Stimulated activated memory B cell treated with anti-CD40 and anti-IgM and Interleukin-4, amounts not matched to agents 10 μg/mL and 1 μg/mL and 100 μg/mL, for 72 hours (primary cell): Measurements from ENCODE around the gene WDTC1.

Source experiments
- ATAC-seq: fragments of 150-1000 bp; cut with Tn5 transposase; 2 replicates; pipeline ENCODE4 v1.10.0; 2021
- H3K27ac Mint-ChIP-seq: one replicate; pipeline ENCODE4 v1.8.0; 2022; ENCODE audit warnings: mild to moderate bottlenecking, mixed read lengths
- H3K27me3 Mint-ChIP-seq: one replicate; pipeline ENCODE4 v1.8.0; 2022; ENCODE audit warnings: mixed read lengths
- H3K36me3 Mint-ChIP-seq: one replicate; pipeline ENCODE4 v1.8.0; 2022; ENCODE audit warnings: mixed read lengths
- H3K4me1 Mint-ChIP-seq: one replicate; pipeline ENCODE4 v1.8.0; 2022; ENCODE audit warnings: mixed read lengths
- H3K4me3 Mint-ChIP-seq: one replicate; pipeline ENCODE4 v1.8.0; 2022; ENCODE audit warnings: mild to moderate bottlenecking, moderate library complexity, mixed read lengths
- H3K9me3 Mint-ChIP-seq: one replicate; pipeline ENCODE4 v1.8.0; 2022; ENCODE audit warnings: mixed read lengths

The WDTC1 gene

DNA sequence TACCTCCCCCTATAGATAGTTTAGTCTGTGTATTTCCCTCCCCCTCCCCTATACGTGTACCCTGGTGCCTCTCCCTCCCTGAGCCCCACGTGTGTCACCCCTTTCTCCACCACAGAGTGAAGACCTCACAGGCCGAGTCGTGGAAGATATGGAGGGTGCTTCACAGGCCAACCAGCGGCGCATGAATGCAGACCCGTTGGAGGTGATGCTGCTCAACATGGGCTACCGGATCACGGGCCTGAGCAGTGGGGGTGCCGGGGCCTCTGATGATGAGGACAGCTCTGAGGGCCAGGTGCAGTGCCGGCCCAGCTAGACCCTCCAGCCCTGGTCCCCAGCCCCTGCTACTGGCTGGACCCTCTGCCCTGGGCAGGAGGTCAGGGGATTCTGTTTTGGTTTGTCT lies 71.6 kb downstream of the WDTC1 start:
- no peak for ATAC-seq
- Mint-ChIP-seq H3K4me1 (no peaks in the 10 kb centered on the region), H3K27ac (no peak overlapping the region), H3K4me3 (no peak overlapping the region), H3K27me3 (no peaks in the 10 kb centered on the region), H3K36me3 (peaks cover 39% of the 10 kb centered on the region), H3K9me3 (no peaks in the 10 kb centered on the region)

DNA sequence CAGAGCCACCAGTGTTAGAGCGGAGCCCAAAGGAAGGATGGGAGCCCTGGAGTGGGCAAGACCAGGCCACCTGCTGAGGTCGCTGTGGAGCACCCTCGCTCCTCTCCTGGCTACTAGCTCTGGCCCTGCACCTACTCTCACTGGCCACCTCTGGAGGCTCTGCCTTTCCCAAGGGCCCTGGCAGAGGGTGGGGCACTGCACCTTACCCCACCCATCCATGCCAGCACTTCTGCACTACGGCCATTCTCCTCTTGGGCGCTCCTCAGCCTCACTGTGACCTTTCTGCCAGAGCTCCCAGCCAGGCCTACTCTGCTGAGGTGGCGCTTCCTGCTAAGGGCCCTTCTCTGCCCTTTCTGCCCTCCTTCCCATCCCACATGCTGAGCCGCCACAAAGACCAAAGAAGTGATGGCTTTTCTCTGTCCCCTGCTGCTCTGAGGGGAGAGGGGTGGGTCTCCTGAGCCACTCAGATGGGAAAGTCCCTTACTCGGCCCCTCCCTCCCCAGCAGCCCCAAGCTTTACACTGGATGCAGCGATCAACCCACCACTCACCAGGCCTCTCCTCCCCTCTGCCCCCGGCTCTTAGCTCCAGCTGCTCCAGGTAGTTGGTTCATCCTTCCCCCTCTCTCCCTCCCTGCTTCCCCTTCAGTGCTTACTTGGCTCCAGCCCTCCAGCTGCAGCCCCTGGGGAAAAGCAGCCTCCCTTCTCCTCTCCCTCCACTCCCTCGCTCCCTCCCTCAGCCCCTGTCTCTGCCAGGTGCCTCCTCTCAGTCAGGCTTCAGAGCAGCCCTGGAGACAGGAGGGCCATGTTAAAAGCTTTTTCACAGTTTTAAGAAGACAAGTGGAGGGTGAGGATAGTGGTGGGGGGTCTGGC lies 72.7 kb downstream of the WDTC1 start:
- no peak overlapping the region for H3K4me3 Mint-ChIP-seq
- H3K36me3 Mint-ChIP-seq: peaks cover 31% of the 10 kb centered on the region
- H3K4me1 Mint-ChIP-seq: no peaks in the 10 kb centered on the region
- H3K27me3 Mint-ChIP-seq: no peaks in the 10 kb centered on the region
- peak; percentile 27 for ATAC-seq
- H3K27ac Mint-ChIP-seq: no peak overlapping the region
- no peaks in the 10 kb centered on the region for H3K9me3 Mint-ChIP-seq

DNA sequence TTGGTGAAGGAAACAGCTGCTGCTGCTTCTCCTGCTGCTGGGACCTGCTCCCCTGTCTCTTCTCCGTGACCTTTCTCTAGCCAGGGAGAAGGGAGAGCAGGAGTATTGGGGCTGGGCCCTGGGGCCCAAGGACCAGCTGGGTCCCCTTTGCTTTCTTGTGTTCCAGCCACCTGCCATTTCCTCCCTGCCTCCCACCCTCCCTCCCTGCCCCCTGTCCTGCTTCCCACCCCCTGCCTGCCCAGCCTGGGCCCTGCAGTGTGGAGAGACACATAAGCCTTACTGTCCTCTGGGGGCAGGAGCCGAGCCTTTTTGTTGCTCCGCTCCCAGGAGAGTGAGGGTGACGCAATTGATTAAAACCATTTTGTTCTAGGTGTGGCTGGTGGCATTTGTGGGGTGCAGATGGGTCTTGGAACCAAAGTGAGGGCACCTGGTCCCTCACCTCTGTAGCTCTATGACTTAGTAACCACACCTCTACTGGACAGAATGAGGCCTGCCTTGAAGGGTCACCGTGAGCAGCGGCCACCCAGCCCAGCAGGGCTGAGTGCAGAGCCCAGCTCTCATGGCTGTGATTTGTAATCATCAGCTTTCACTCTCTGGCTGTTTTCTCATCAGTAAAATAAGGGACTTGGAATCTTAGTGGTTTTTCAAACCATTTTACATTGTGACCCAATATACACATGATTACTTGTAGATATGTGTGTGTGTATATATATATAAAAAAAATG lies 73.6 kb downstream of the WDTC1 start:
- H3K9me3 Mint-ChIP-seq: no peaks in the 10 kb centered on the region
- no peak overlapping the region for H3K4me3 Mint-ChIP-seq
- ATAC-seq: no peak
- H3K36me3 Mint-ChIP-seq: peaks cover 27% of the 10 kb centered on the region
- no peaks in the 10 kb centered on the region for H3K27me3 Mint-ChIP-seq
- no peaks in the 10 kb centered on the region for H3K4me1 Mint-ChIP-seq
- H3K27ac Mint-ChIP-seq: no peak overlapping the region

DNA sequence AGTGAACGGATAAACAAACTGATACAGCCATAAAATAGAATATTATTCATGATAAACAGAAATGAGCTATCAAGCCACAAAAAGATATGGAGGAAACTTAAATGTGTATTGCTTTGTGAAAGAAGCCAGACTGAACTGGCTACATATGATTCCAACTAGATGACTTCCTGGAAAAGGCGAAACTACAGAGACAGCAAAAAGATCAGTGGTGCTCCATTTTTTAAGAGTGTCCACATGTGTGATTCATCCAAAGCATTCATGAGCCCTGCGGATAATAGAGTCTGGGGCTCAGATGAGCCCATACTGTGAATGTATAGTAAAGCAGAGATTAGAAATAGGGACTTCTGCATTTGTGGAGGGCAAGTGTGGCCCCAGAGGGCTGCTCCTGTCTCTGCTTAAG lies 79.7 kb downstream of the WDTC1 start:
- ATAC-seq: no peak
- H3K36me3 Mint-ChIP-seq: peaks cover 6% of the 10 kb centered on the region
- no peaks in the 10 kb centered on the region for H3K27me3 Mint-ChIP-seq
- H3K4me1 Mint-ChIP-seq: no peaks in the 10 kb centered on the region
- no peak overlapping the region for H3K27ac Mint-ChIP-seq
- H3K4me3 Mint-ChIP-seq: no peak overlapping the region
- no peaks in the 10 kb centered on the region for H3K9me3 Mint-ChIP-seq

DNA sequence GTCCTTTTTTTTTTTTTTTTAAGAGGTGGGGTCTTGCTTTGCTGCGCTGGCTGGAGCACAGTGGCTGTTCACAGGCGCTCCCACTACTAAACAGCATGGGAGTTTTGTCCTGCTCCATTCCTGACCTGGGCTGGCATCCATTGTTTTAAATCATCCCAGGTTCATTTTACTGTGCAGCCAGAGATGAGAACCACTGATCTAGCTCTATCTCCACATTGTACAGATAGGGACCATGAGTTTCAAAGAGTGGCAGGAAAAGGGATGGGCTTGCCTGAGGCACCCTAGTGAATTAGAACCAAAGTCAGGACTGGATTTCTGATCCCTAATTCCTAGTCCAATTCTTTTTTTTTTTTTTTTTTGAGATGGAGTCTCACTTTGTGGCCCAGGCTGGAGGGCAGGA lies 80.3 kb downstream of the WDTC1 start:
- Mint-ChIP-seq H3K36me3 (peaks cover 6% of the 10 kb centered on the region), H3K9me3 (no peaks in the 10 kb centered on the region), H3K4me3 (no peak overlapping the region), H3K27ac (no peak overlapping the region), H3K4me1 (no peaks in the 10 kb centered on the region), H3K27me3 (no peaks in the 10 kb centered on the region)
- no peak for ATAC-seq

DNA sequence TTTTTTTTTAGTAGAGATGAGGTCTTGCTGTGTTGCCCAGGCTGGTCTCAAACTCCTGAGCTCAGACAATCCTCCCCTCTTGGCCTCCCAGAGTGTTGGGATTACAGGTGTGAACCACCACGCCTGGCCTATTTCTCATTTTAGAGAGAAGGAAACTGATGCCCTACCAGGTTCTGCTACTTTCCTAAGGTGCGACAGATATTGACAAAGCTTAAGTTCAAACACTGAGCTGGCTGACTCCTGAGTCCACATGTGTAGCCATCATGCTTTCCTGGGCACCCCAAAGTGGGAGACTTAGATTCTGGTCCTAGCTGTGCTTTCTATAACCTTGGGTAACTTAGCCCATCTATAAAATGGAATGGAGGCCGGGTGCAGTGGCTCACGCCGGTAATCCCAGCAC lies 82.4 kb downstream of the WDTC1 start:
- peaks cover 10% of the 10 kb centered on the region for H3K4me1 Mint-ChIP-seq
- H3K27ac Mint-ChIP-seq: no peak overlapping the region

DNA sequence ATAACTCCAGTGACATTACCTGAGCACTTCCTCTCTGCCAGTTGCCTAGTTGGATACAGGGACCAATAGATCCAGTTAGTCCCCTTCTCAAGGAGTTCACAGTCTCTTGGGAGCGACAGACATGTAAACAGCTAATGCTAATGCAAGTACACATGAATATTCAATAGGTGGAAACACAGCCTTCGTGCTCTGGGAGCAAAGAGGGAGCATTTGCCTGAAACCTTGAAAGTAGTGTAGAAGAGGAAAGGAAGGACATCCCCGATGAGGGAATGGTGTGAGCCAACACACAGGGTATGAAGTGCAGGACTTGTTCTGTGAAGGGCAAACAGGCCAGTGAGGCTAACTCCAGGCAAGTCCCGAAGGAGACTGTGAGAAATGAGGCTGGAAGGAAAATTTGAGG lies 83.7 kb downstream of the WDTC1 start:
- Mint-ChIP-seq H3K4me3 (no peak overlapping the region), H3K4me1 (peaks cover 19% of the 10 kb centered on the region), H3K9me3 (no peaks in the 10 kb centered on the region), H3K27ac (no peak overlapping the region), H3K36me3 (no peaks in the 10 kb centered on the region), H3K27me3 (no peaks in the 10 kb centered on the region)
- ATAC-seq: no peak

More for the DNA sequence above, 82.4 kb downstream of the WDTC1 start:
- no peak overlapping the region for H3K4me3 Mint-ChIP-seq
- H3K27me3 Mint-ChIP-seq: no peaks in the 10 kb centered on the region
- H3K36me3 Mint-ChIP-seq: no peaks in the 10 kb centered on the region
- ATAC-seq: no peak
- H3K9me3 Mint-ChIP-seq: no peaks in the 10 kb centered on the region

DNA sequence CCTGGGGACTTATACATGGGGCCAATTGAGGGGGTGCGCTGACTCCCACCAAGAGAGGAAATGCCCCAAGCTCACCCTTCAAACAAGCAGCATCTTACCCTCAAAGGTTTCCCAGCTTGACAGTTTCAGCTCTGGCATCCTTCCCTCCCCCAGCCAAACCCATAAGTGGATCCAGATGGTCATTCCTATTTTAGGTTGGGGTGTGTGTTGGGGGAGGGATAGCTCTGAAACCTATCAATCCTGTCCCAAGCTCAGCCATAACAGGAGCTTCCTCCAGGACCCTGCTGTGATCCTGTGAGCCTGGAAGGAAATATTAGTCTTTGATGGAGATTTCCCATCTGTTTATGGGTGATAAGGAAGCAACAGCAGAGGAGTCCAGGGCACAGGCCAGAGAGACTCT lies 84.2 kb downstream of the WDTC1 start:
- Mint-ChIP-seq H3K4me3 (no peak overlapping the region), H3K9me3 (no peaks in the 10 kb centered on the region), H3K36me3 (no peaks in the 10 kb centered on the region), H3K4me1 (peaks cover 24% of the 10 kb centered on the region), H3K27ac (no peak overlapping the region), H3K27me3 (no peaks in the 10 kb centered on the region)
- no peak for ATAC-seq

DNA sequence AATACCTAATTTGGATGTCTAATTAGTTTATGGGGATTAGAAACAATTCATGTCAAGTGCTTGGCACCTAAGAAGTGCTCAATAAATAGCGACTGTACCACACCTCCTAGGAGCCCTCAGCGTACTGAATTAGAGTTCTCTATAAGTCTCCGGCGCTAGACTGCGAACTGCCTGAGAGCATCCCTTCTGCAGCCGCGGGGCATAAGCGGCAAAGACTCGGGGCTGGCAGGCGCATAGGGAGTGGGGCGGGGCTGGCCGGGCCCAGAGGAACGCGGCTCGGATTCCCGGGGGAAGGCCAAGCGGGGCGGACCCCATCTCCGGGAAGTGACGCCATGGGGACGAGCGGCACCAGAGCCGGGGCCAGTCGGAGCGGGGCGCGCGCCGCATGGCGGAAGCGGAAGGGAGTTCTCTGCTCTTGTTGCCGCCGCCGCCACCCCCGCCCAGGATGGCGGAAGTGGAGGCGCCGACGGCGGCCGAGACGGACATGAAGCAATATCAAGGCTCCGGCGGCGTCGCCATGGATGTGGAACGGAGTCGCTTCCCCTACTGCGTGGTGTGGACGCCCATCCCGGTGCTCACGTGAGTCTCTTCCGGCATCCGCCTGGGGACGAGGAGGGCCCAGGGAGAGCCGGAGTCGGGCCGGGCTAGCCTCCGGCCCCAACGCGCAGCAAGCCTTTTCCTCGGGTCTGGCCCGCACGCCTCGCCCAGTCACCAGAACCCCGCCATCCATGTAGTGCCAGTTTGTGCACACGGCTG lies 87.6 kb downstream of the WDTC1 start, which contains the start of gene TMEM222:
Gene TMEM222 (plus strand): TSS at position 351 of the 756 bp plus-strand sequence. CDS start 35 bp downstream, at position 386.
- ATAC-seq: peak; percentile 99
- Mint-ChIP-seq H3K27me3 (no peaks in the 10 kb centered on the region), H3K9me3 (no peaks in the 10 kb centered on the region), H3K36me3 (peaks cover 7% of the 10 kb centered on the region), H3K4me3 (peak within 1 kb of the TSS; percentile 98), H3K27ac (peak within 1 kb of the TSS; percentile 98), H3K4me1 (peaks cover 50% of the 10 kb centered on the region)

DNA sequence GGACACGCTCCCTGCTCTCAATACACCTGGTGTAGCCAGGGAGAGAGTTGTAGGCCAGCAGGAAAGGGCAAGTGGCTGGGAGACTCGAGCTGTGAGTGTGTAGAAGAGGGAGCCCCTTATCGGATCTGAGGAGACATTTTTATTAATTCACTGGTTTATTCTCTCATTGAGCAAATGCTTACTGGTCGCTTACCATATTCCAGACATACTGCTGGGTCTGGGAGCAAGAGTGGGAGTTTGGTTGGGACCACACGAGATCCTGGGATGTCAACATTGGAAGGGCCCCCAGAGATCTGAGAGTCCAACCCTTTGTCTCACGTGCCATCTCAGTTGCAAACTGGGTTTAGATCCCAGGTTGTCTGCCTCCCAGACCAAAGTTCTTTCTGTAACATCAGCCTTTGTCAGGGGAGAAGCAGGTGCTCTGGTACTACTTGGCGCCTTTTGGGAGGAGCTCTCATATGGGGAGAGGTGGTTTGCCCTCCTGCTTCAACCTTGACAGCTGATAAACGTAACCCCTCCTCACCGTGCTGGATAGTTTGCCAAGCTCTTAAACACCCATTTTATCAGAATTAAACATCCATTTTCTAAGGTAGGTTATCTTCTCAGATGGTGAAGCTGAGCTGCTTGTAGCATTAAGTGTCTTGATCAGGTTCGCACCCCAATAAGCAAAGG lies 88.3 kb downstream of the WDTC1 start:
- H3K36me3 Mint-ChIP-seq: peaks cover 7% of the 10 kb centered on the region
- H3K4me3 Mint-ChIP-seq: peak overlapping the region; percentile 98
- peaks cover 51% of the 10 kb centered on the region for H3K4me1 Mint-ChIP-seq
- no peak for ATAC-seq
- no peaks in the 10 kb centered on the region for H3K27me3 Mint-ChIP-seq
- peak overlapping the region; percentile 98 for H3K27ac Mint-ChIP-seq
- no peaks in the 10 kb centered on the region for H3K9me3 Mint-ChIP-seq

DNA sequence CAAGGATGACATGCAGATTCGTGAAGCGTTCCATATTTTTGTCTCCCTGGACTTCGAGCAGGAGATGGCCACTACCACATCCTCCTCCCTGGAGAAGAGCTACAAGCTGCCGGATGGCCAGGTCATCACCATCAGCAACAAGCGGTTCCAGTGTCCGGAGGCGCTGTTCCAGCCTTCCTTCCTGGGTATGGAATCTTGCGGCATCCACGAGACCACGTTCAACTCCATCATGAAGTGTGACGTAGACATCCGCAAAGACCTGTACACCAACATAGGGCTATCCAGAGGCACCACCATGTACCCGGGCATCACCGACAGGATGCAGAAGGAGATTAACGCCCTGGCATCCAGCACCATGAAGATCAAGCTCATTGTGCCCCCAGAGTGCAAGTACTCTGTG lies 90.9 kb downstream of the WDTC1 start:
- Mint-ChIP-seq H3K36me3 (peaks cover 7% of the 10 kb centered on the region), H3K27ac (no peak overlapping the region), H3K9me3 (no peaks in the 10 kb centered on the region), H3K4me3 (no peak overlapping the region), H3K4me1 (peaks cover 67% of the 10 kb centered on the region), H3K27me3 (no peaks in the 10 kb centered on the region)
- no peak for ATAC-seq

DNA sequence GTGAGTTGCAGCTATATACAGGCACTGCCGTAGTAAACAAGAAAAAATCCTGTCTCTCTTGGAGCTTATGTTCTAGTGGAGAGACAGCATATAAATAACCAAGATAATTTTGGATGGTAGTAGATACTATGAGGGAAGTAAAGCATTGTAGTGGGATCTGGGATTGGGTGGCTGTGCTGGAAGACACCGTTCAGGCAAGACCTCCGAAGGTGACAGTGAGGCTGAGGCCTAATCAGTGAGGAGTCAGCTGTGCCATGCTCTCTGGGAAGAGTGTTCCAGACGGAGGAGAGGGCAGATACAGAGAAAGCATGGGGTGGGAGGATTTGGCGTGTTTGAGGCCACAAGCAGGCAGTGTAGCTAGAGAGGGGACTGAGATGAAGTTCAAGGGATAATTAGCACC lies 93.5 kb downstream of the WDTC1 start:
- Mint-ChIP-seq H3K9me3 (no peaks in the 10 kb centered on the region), H3K27me3 (no peaks in the 10 kb centered on the region), H3K36me3 (peaks cover 24% of the 10 kb centered on the region), H3K27ac (peak overlapping the region; percentile 23), H3K4me1 (peaks cover 66% of the 10 kb centered on the region), H3K4me3 (no peak overlapping the region)
- ATAC-seq: no peak

DNA sequence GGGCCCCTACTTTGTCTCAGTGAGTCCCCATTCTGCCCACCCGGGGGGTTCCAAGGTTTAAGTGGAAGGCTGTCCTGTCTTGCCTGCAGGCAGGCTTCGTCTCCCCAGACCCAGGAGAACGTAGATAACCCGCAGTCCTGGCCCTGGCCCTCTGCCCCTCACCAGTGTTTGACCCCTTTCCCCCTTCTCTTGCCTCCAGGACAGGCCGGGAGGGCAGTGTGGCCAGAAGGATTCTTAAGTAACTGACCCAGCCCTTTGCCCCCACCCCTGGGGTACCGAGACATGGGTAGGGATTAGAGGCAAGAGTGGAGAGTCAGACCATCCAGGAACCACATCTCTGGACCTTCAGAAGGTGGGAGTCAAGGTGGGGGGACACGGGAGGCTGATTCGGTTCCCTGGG lies 96.4 kb downstream of the WDTC1 start:
- Mint-ChIP-seq H3K36me3 (peaks cover 36% of the 10 kb centered on the region), H3K4me3 (no peak overlapping the region), H3K4me1 (peaks cover 44% of the 10 kb centered on the region), H3K27me3 (no peaks in the 10 kb centered on the region), H3K27ac (no peak overlapping the region), H3K9me3 (no peaks in the 10 kb centered on the region)
- ATAC-seq: no peak

DNA sequence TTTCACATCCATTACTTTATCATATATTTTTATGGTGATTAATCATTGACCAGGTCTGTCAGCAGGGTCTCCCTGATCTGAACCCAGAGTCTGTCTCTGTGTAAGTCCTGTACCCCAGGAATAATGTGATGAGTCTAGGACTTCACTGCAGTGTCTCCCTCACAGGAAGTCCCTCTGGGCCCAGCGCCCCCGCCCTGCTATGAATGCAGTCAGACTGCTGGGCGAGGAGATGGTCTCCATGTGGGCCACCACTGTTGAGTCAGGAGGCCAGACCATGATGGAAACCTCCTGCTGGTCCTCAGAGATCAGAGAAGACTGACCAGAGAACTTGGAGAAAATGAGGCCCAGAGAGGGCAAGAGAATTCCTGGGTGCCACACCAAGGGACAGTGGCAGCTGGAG lies 97.0 kb downstream of the WDTC1 start:
- Mint-ChIP-seq H3K27ac (no peak overlapping the region), H3K27me3 (no peaks in the 10 kb centered on the region), H3K9me3 (no peaks in the 10 kb centered on the region)

DNA sequence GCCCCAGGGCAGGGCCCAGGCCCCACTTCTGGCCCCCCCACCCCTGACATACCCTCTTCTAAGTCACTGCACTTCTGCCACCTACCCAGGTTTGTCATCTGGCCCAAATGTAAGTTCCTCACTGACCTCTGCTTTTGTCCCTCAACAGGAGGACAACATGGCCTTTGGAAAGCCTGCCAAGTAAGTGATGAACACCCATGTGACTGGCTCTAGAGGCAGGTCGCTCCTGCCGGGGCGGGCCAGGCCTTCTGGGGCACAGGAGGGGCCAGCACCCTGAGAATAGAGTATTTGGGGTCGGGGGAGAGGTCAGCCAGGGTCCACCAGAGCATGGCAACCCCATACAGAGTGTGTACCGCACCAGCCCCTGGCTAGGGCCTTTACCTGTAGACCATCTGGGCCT lies 97.5 kb downstream of the WDTC1 start:
- peaks cover 46% of the 10 kb centered on the region for H3K36me3 Mint-ChIP-seq
- H3K27me3 Mint-ChIP-seq: no peaks in the 10 kb centered on the region
- peak overlapping the region; percentile 50 for H3K27ac Mint-ChIP-seq
- ATAC-seq: no peak
- peaks cover 38% of the 10 kb centered on the region for H3K4me1 Mint-ChIP-seq
- no peak overlapping the region for H3K4me3 Mint-ChIP-seq
- no peaks in the 10 kb centered on the region for H3K9me3 Mint-ChIP-seq

More for the DNA sequence above, 97.0 kb downstream of the WDTC1 start:
- peaks cover 41% of the 10 kb centered on the region for H3K36me3 Mint-ChIP-seq
- no peak for ATAC-seq
- H3K4me1 Mint-ChIP-seq: peaks cover 38% of the 10 kb centered on the region
- H3K4me3 Mint-ChIP-seq: no peak overlapping the region
